NCI-H128 (cell line): ENCODE results near the gene NPR3.
"Not testable (repeated sequence)": the region's sequence is repeated elsewhere in the genome, so short reads cannot be mapped to it uniquely, and the experiment has no call there.

Experiments used
- DNase-seq: peaks from one replicate; lab custom pipeline; 2025; ENCODE audit not compliant: unreplicated experiment; lab: John Stamatoyannopoulos, UW

NPR3 gene

DNA sequence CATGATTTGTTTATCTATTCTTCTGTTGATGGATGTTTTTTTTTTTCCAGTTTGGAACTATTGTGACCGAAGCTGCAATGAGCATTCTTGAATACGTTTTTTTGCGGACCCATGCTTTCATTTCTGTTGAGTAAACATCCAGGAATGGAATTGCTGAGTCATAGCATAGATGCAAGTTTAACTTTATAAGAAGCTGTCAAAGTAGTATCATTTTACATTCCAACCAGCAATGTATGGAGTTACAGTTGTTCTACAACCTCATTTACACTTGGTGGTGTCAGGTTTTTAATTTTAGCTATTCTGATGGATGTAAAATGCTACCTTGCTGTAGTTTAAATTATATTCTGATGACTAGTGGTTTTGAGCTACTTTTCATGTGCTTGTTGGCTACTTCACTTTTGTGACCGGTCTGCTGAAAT is 49.0 kb downstream of the NPR3 start:
- DNase-seq: no peak

DNA sequence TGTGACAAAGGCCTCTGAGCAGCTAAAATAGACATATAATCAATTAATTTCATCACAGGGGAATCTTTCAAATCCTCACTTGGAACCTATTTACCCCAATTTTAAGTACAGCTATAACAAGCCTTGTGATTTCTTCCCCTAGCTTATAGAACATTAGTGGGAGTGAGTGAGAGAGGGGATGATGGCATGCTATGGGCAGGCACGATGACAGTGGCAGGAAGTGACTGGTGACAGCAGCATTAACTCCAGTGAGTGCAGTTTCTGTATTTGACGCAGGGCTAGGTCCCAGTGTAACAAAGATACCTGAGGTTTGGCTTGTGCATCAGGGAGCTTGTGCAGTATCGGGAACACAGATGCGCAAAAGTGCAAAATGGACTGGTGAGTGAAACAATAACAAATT is 54.1 kb downstream of the NPR3 start:
- DNase-seq: no peak

DNA sequence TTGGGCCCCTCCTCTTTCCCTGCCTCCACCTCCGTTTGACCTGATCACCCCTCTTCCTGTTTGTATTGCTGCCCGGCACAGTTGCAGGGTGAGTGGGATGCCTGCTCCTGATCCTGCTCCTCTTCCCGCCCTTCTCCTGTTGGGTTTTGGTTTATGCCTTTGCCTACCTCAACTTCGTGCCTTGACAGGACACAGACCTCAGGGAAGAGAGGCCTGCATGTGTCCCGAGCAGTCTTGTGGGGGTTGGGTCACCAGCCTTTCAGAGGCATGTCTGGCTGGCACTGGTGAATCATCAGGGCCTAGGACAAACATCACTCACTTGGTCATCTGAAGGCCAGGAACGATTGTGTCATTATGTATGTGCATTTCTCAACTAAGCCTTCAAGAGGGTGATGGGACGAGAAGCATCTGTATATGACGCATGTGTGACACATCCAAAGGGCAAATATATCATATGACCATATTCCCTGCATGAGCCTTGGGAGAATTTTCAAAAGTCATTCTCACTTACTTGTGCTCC is 56.9 kb downstream of the NPR3 start:
- DNase-seq: no peak

DNA sequence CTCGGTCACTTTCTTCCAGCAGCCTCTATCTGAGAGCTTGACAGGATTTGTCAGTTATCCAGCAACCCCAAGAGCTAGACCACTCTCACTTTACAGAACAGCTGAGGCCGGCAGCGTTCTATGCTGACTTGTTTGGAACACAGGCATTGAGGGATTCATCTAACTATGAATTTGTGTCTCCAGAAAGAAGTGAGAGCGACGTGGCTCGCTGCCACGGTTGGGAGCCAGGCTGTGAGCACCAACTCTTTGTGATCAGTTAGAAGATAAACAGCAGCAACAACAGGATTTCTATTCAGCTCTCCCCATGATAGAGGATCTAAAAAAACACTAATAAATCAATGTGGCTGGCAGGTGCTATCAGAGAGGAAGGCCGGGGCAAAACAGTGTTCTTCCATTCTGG is 58.6 kb downstream of the NPR3 start:
- DNase-seq: no peak

DNA sequence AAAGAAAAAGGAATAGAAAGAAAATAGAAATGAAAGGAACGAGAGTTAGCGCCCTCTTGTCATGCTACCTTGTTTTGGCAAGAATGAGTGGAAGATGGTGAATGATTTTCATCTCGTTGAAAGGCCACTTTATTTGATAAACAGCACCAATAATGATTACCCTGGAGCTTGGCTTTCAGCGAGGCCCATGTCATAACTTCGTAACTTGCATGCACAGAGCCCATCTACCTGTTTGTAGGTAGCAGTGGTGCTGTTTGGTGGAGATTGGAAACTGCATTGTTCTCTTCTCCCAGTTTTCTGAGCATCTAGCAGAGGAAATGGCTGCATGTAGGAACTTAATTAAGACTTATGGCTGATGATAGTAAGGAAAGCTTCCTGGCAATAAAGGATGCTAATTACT is 59.3 kb downstream of the NPR3 start:
- DNase-seq: no peak

DNA sequence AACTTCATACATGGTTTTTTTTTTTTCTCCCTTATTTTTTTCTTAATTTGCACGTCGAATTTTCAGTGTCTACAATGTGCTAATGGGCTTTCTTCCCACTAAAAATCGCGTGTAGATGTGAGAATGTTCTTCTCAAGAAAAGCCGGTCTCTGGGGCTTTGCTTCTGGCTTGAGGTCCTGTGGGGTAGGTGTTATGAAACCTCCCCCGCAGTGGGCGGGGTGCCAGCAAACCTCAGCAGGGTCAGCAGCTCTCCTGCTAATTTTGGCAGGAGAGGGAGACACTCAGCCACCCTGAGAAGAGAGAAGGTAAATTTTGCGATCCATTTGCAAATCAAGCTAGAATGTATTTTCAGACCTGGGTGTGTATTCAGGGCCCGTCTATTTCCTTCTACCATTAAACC is 59.9 kb downstream of the NPR3 start:
- no peak for DNase-seq

DNA sequence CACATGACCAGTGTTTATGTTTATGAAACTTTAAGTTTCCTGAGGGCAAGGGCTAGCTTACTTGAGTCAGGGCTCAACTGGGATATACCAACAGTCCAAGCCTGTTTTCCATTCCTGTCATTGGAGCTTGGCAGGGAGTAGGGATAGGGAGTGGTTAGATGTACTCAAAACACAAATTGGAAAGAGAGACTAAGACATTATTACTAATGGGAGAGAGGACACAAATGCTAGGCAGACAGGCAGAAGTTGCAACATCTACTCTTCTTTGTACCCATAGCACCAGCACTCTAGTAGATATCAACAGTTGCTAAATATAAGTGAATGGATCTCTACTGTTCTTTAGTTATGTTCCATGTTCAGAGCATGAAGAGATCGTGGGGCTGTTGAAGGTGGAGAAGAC is 62.8 kb downstream of the NPR3 start:
- no peak for DNase-seq

DNA sequence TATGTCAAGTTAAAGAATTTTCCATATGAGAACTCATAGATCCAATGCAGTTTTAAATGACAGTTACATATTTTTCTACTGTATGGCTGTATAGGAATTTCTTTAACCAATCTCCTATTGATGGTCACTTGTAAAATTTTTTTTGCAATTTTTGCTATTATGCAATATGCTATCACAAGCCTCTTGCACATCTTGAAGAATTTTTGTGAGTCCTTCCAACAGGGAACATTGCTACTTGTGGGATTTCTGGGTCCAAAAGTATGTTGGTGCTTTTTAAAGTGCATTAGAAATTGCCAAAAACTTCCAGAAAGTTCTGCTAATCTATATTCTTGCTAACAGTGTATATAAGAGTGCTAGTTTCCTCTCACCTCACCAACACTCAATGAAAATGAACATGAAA is 65.1 kb downstream of the NPR3 start:
- no peak for DNase-seq

DNA sequence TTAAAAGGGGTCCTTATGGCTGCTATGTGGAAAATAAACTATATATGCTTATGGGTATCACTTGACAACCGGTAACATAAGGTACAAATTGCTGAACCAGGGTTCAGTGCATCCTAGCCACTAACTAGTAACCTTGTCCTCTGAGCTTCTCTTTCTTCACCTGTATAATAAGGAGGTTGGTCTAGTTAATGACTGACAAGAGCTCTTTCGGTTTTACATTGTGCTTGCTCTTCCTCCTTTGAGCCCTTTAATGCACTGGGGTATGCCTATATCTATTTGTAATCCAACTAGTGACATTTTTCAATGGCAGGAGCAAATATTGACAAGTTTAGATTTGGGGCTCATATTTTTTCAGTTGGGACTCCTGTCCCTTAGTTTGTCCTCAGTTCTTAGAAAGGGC is 66.1 kb downstream of the NPR3 start:
- no peak for DNase-seq

DNA sequence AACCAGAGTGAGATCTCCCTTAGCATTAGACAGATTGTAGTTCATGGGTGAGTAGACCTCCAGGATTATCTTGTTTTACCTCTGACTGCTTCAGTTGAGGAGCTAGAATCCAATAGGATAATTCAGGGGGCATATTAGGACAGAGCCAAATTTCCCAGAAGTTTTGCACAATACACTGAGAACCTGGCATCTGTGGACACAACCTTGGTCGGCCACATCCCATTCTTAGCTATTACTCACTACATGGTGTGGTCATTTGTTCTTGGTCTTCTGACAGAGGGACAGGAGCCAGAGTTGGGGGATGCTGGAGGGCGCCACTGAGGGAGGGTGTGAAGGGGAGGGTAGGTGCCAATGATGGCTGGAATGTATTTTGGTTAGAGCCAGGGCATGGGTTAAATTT is 66.6 kb downstream of the NPR3 start:
- DNase-seq: no peak

DNA sequence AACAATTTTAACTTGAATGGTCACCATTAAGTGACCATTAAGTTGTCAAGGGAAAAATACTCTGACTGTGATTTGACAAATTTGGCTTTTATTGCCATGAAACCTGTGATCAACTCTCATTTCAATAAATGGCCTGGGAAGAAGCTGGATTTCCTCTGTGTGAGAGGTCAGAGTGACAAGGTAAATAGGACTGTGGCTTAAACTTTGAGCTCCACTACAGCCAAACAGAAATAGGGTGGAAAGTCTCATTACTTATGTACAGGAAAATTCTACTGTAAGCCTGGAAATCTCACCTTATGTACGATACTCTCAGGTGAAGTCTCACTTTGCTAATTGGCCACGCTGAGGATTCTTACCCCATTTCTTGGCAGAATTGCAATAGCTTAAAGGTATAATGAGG is 67.3 kb downstream of the NPR3 start:
- no peak for DNase-seq

DNA sequence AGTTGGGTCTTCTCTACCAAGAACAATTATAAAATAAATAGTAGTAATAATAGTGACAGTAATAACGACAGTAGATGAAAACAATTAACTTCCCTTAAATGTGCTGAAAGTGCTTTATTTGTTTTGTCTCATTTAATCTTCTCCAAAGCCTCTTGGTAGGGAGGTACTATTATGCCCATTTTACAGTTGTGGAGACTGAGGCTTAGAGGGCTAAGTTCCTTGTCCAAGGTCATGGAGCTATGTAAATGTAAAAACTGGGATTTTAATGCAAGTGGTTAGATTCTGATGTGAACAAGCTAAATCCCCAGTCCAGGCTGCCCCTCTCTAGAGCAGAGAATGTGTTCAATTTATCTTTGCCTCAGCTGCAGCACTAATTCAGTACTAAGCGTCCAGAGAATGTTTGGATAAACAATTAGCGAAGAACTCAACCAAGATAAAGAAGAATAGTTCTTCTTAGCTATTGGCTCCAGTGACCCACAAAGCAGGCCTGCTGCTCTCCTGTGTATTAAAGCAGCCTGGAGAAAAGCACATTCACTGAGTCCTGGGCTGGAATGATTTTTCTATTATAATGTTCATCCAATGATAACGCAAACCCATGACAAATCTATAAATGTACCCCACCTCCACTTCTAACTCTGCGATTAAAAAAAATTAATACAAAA is 68.8 kb downstream of the NPR3 start:
- DNase-seq: no peak

DNA sequence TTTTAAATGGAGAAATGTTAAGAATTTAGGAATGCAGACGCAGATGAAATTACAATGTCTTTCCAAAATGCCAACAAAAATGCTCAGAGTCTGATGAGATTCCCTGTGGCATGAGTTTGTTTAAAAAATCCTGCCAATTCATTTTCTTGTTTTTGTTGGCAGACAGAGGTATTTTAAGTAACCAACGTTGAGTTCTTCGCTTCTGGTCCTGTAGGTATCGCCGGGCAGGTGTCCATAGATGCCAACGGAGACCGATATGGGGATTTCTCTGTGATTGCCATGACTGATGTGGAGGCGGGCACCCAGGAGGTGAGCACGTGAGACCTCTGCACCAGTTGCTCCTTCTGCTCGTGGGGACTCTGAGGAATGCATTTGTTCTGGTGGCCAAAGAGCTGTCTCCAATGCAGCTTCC is 69.4 kb downstream of the NPR3 start:
- DNase-seq: no peak

DNA sequence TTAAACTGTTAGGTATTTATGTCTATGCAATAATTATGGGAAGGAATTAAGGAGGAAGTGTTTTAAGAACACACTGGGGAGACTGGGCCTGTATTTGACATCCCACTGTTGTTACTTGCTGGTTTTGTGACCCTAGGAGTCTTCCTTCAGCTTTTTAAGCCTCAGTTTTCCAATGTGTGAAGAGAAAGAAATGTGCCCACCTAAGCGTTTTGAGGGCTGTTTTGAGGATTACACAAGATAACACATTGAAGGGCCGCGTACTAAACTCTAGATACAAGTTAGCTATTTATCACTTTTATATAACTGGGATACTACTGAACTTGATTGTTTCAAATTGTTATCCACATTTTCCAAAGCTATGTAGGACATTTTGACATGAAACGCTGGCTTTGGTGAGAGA is 72.5 kb downstream of the NPR3 start:
- DNase-seq: no peak

DNA sequence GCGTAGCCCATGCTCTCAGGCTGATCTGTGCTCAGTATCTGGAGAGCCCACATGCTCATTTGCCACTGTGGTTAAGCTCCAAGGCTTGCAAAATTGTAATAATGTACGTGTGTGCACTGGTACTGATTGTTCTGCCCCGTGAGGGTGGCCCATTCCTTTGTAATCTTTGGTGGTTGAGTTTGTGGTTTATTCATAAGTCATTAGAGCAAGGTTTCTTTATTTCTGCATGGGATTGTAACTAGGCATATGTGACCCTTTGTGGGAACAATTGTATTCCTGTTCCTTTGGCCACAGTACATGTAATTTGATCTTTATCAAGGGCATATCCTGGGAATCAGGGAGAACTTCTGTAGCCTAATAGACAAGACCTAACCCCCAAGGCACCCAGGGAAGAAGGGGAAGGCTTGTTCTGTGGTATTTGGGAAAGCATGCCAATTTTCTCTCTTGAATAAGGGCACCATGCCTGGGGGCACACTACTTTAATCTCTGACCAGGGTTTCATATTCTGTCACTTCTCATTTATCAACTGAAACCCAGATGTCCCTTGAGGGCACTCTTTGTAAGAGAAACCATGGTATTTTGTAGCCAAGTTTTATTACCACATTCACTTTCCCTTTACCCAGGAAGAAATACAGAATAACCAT is 74.6 kb downstream of the NPR3 start:
- no peak for DNase-seq

DNA sequence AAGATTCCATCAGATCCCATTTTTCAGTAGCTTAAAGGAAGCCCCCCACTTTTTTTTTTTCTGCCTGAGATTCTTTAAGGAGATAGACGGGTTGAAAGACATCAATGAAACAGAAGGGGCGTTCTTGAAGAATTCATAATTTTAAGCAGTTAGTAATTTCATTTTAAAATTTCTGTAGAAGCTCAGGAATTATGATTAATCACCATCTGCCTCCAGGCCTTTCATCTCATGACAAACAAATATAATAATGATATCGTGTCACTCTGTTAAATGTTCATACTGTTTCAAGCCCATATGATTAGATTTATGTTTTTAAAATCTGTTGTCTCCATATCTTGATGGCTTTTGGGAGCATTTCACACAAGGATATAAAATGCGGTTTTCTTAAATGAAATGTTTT is 75.2 kb downstream of the NPR3 start:
- DNase-seq: no peak

DNA sequence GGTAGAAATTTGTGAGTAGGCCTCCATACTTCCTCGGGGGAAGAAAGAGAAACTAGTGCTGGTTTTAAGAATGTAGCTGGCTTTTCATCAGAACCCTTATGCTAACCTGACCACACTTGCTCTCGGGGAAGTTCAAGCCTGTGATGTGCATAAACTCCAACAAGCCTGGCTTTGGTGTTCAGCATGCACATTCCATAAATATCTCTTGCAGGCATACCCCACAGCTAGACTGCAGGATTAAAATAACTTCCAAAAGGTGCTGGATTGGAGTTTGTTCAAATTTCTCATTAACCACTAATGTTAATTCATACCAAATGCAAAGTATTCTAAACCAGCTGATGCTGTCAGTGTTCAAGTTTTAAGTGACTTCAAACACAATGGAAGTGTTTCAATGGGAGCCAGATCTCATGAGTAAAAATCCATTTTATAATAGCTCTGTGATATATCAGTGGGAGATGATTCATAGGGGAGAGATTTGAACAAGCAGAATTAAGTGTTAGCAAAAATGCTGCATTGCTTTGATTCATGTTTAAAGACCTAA is 79.4 kb downstream of the NPR3 start:
- DNase-seq: no peak

DNA sequence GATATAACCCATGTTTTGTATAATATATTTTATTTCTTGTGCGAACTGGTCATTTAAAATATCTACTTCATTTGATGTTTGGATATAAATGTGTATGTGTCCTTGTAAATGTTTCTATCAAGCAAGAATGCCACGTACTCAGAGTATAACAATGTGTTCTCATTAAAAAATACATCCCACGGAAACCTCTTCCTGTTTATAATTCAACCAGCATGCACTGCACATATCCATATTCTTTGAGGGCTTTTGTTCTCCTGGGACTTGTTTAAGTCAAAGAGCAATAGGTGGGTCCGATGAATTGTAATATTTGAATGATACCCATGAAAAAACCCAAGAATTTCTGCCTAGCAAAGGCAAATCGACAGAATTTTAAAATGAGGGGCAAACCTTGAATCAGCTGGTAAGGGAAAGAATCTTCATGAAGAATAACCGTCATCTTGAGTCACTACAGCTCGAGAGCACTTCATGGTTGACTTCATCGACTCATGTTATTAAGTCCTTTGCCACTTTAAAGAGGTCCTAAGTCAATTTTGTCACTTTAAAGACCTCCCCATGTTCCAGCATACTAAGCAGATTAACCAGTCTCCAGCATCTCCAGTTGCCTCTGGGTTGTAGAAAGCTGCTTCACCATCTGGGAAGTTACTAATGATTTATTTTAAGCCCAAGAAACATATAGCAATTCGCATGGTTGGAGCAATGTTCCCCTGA is 80.6 kb downstream of the NPR3 start:
- DNase-seq: no peak

DNA sequence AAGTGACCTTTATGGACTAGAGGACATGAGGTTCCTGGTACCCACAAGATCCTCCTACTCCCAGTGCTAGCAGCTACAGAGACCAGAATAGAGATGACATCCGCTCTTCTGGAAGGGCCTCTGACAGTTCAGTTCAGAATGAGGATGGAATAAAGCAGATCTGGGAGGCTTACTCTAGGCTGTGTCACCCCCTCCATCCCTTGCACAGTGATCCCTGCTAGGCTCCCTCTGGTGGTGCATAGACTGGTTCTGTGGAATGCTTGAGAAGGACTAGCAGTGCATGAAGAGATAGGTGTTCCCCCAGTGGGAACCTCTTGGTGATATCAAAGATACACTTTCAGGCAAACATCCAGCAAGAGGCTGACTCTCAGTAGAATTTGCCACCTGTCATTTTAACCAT is 83.0 kb downstream of the NPR3 start:
- no peak for DNase-seq

DNA sequence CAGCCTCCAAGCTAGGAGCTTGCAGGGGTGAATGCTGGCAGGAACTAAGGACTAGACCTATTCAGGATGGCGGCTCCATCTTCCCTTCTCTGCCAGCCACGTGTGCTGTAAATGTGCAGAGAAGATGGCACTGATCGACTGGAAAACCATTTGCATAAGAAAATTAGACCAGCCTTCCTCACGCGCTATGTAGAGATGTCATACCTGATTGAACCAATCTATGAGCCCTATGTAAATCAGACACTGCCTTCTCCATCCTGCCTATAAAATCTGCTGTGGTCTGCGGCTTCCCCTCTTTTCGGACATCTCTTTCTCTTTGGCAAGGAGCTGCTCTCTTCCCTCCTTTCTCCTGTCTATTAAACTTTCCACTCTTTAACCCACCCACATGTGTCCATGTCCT is 91.6 kb downstream of the NPR3 start:
- no peak for DNase-seq

DNA sequence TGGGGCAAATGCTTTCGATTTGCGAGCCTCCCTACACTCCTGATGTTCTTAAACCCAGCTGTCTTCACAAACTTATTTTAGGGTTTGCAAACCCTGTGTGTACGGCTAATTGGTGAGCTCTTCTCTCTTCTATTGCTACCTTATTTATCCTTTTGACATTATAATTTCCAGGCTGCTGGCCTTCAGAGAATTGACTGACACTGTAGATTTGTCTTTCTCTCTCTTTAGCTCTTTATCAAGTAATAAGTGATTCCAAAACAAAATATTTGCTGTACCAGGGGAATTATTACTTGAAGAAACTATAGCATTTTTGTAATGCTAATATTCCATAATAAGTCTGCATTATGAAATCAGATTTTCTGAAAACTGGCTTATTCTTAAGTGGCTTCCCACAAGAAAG is 92.5 kb downstream of the NPR3 start:
- DNase-seq: no peak

DNA sequence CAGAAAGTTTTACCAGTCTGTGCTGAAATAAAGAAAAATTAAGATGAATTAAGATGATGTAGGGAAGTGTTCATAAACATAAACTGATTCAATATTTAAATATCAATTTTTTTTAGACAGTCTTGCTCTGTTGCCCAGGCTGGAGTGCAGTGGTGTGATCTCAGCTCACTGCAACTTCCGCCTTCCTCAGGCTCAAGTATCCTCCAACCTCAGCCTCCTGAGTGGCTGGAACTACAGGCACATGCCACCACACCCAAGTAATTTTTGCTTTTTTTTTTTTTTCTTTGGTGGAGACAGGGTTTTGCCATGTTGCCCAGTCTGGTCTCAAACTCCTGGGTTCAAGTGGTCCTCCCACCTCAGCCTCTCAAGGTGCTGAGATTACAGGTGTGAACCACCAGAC is 94.3 kb downstream of the NPR3 start:
- DNase-seq: not testable (repeated sequence)
